Neural progenitor cell (in vitro differentiated cells): ENCODE measurements around the gene IQCM.

Experiments used
- CTCF ChIP-seq: fragments of 200-600 bp; sonication (generic); IDR thresholded peaks from 2 replicates; pipeline ENCODE4 v1.5.1; 2017; ENCODE audit warnings: antibody characterized with exemption, mild to moderate bottlenecking
- EZH2 ChIP-seq: fragments of 200-600 bp; sonication (generic); IDR thresholded peaks from 2 replicates; pipeline ENCODE4 v1.6.1; 2017; ENCODE audit warnings: antibody characterized with exemption, mild to moderate bottlenecking, moderate library complexity
- EZH2phosphoT487 ChIP-seq: fragments of 200-600 bp; sonication (generic); IDR thresholded peaks from 2 replicates; pipeline ENCODE4 v1.6.1; 2017; ENCODE audit warnings: antibody characterized with exemption

DNA sequence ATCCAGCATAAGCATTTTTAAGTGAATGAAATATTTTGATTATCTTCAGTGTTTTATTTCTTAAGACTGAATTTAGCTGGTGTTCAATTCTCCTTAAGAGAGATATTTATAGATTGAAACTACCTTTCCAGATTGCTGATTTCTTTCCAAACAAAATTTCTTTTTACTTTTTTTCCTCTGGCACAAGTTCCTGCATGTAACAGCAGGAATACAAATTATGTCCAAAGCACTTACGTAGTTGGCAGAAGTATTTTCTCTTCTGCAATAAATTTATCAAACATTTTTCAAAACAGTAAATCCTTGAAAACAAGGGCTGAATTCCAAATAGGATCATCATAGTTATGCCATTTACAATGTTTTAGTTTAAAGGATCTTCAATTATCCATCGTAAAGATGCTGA is 412.6 kb downstream of the IQCM start:
- no peak for TF ChIP-seq CTCF
- TF ChIP-seq EZH2, result no peak
- TF ChIP-seq EZH2phosphoT487, result no peak
